GM19099 (cell line): ENCODE measurements around the gene SELENOF.

ENCODE experiments used
- POLR2A ChIP-seq: IDR thresholded peaks from 3 replicates; pipeline ENCODE4 v1.6.1; 2011; ENCODE audit warnings: low read depth; ENCODE audit not compliant: insufficient read length; ENCODE audit errors: extremely low read depth

SELENOF gene

GRCh38 chr1:86852289-86852688 lies 61.6 kb downstream of the SELENOF start:
- no peak for TF ChIP-seq POLR2A

GRCh38 chr1:86849756-86850155 lies 64.2 kb downstream of the SELENOF start:
- no peak for TF ChIP-seq POLR2A

GRCh38 chr1:86848654-86849053 lies 65.3 kb downstream of the SELENOF start:
- TF ChIP-seq POLR2A: no peak

- no peak for TF ChIP-seq POLR2A
Observed at GRCh38 chr1:86846164-86846647, 67.7 kb downstream of the SELENOF start.

GRCh38 chr1:86845514-86845913 lies 68.4 kb downstream of the SELENOF start:
- no peak for TF ChIP-seq POLR2A

GRCh38 chr1:86841116-86841515 lies 72.8 kb downstream of the SELENOF start:
- no peak for TF ChIP-seq POLR2A

- no peak for TF ChIP-seq POLR2A
Observed at GRCh38 chr1:86833461-86834215, 80.3 kb downstream of the SELENOF start.

GRCh38 chr1:86832433-86832832 lies 81.5 kb downstream of the SELENOF start:
- TF ChIP-seq POLR2A: no peak

GRCh38 chr1:86829321-86829720 lies 84.6 kb downstream of the SELENOF start:
- TF ChIP-seq POLR2A: no peak

GRCh38 chr1:86828024-86828423 lies 85.9 kb downstream of the SELENOF start:
- no peak for TF ChIP-seq POLR2A

- no peak for TF ChIP-seq POLR2A
Observed at GRCh38 chr1:86826856-86827255, 87.1 kb downstream of the SELENOF start.

- no peak for TF ChIP-seq POLR2A
Observed at GRCh38 chr1:86825319-86825718, 88.6 kb downstream of the SELENOF start.

- TF ChIP-seq POLR2A: no peak
Observed at GRCh38 chr1:86823821-86824500, 90.0 kb downstream of the SELENOF start.

- TF ChIP-seq POLR2A: no peak
Observed at GRCh38 chr1:86823386-86823785, 90.5 kb downstream of the SELENOF start.

GRCh38 chr1:86822459-86822858 lies 91.5 kb downstream of the SELENOF start:
- no peak for TF ChIP-seq POLR2A

GRCh38 chr1:86821956-86822355 lies 92.0 kb downstream of the SELENOF start:
- TF ChIP-seq POLR2A: no peak
